Measurements from ENCODE around the gene PRDX6.
"Not testable (repeated sequence)": the region's sequence is repeated elsewhere in the genome, so short reads cannot be mapped to it uniquely, and the experiment has no call there.

The PRDX6 gene

GRCh38 chr1:173504268-173504667, 27.1 kb downstream of the PRDX6 start:
- Histone ChIP-seq H3K9ac (ENCODE audit: low read depth, low read length) (no peak overlapping the region), H3K9me3 (ENCODE audit: control insufficient read depth, insufficient read depth, low read length) (no peaks in the 10 kb centered on the region), H3K36me3 (ENCODE audit: control insufficient read depth, insufficient read depth, low read length) (no peaks in the 10 kb centered on the region), H3K4me3 (ENCODE audit: low read depth, low read length) (no peak overlapping the region), H3K4me1 (ENCODE audit: control insufficient read depth, insufficient read depth, low read length) (peaks cover 10% of the 10 kb centered on the region), H3K27me3 (ENCODE audit: control insufficient read depth, insufficient read depth, low read length) (no peaks in the 10 kb centered on the region)

GRCh38 chr1:173505391-173505790, 28.3 kb downstream of the PRDX6 start:
- Histone ChIP-seq H3K36me3 (ENCODE audit: control insufficient read depth, insufficient read depth, low read length) (no peaks in the 10 kb centered on the region), H3K9me3 (ENCODE audit: control insufficient read depth, insufficient read depth, low read length) (no peaks in the 10 kb centered on the region), H3K4me1 (ENCODE audit: control insufficient read depth, insufficient read depth, low read length) (peaks cover 10% of the 10 kb centered on the region), H3K9ac (ENCODE audit: low read depth, low read length) (no peak overlapping the region), H3K27me3 (ENCODE audit: control insufficient read depth, insufficient read depth, low read length) (no peaks in the 10 kb centered on the region), H3K4me3 (ENCODE audit: low read depth, low read length) (no peak overlapping the region)

- Histone ChIP-seq H3K9ac (ENCODE audit: low read depth, low read length) (no peak overlapping the region), H3K4me1 (ENCODE audit: control insufficient read depth, insufficient read depth, low read length) (peaks cover 10% of the 10 kb centered on the region), H3K36me3 (ENCODE audit: control insufficient read depth, insufficient read depth, low read length) (no peaks in the 10 kb centered on the region), H3K4me3 (ENCODE audit: low read depth, low read length) (no peak overlapping the region), H3K27me3 (ENCODE audit: control insufficient read depth, insufficient read depth, low read length) (no peaks in the 10 kb centered on the region), H3K9me3 (ENCODE audit: control insufficient read depth, insufficient read depth, low read length) (no peaks in the 10 kb centered on the region)
Observed at GRCh38 chr1:173506437-173506836, 29.3 kb downstream of the PRDX6 start.

GRCh38 chr1:173507205-173507846, 30.2 kb downstream of the PRDX6 start:
- Histone ChIP-seq H3K4me1 (ENCODE audit: control insufficient read depth, insufficient read depth, low read length) (peaks cover 10% of the 10 kb centered on the region), H3K27me3 (ENCODE audit: control insufficient read depth, insufficient read depth, low read length) (no peaks in the 10 kb centered on the region), H3K9me3 (ENCODE audit: control insufficient read depth, insufficient read depth, low read length) (no peaks in the 10 kb centered on the region), H3K9ac (ENCODE audit: low read depth, low read length) (no peak overlapping the region), H3K36me3 (ENCODE audit: control insufficient read depth, insufficient read depth, low read length) (no peaks in the 10 kb centered on the region), H3K4me3 (ENCODE audit: low read depth, low read length) (no peak overlapping the region)

- H3K9me3 ChIP-seq (ENCODE audit: control insufficient read depth, insufficient read depth, low read length): no peaks in the 10 kb centered on the region
- H3K27me3 ChIP-seq (ENCODE audit: control insufficient read depth, insufficient read depth, low read length): no peaks in the 10 kb centered on the region
- H3K4me1 ChIP-seq (ENCODE audit: control insufficient read depth, insufficient read depth, low read length): peaks cover 10% of the 10 kb centered on the region
- no peak overlapping the region for H3K9ac ChIP-seq (ENCODE audit: low read depth, low read length)
- no peak overlapping the region for H3K4me3 ChIP-seq (ENCODE audit: low read depth, low read length)
- no peaks in the 10 kb centered on the region for H3K36me3 ChIP-seq (ENCODE audit: control insufficient read depth, insufficient read depth, low read length)
Observed at GRCh38 chr1:173507847-173508209, 30.7 kb downstream of the PRDX6 start.

GRCh38 chr1:173508541-173508940, 31.4 kb downstream of the PRDX6 start:
- H3K27me3 ChIP-seq (ENCODE audit: control insufficient read depth, insufficient read depth, low read length): no peaks in the 10 kb centered on the region
- H3K4me1 ChIP-seq (ENCODE audit: control insufficient read depth, insufficient read depth, low read length): peaks cover 10% of the 10 kb centered on the region
- H3K9ac ChIP-seq (ENCODE audit: low read depth, low read length): no peak overlapping the region
- H3K36me3 ChIP-seq (ENCODE audit: control insufficient read depth, insufficient read depth, low read length): no peaks in the 10 kb centered on the region
- no peak overlapping the region for H3K4me3 ChIP-seq (ENCODE audit: low read depth, low read length)
- H3K9me3 ChIP-seq (ENCODE audit: control insufficient read depth, insufficient read depth, low read length): no peaks in the 10 kb centered on the region

- no peaks in the 10 kb centered on the region for H3K9me3 ChIP-seq (ENCODE audit: control insufficient read depth, insufficient read depth, low read length)
- H3K9ac ChIP-seq (ENCODE audit: low read depth, low read length): no peak overlapping the region
- peaks cover 10% of the 10 kb centered on the region for H3K4me1 ChIP-seq (ENCODE audit: control insufficient read depth, insufficient read depth, low read length)
- H3K4me3 ChIP-seq (ENCODE audit: low read depth, low read length): no peak overlapping the region
- H3K27me3 ChIP-seq (ENCODE audit: control insufficient read depth, insufficient read depth, low read length): no peaks in the 10 kb centered on the region
- H3K36me3 ChIP-seq (ENCODE audit: control insufficient read depth, insufficient read depth, low read length): no peaks in the 10 kb centered on the region
Observed at GRCh38 chr1:173509797-173510196, 32.7 kb downstream of the PRDX6 start.

- not testable (repeated sequence) for H3K9me3 ChIP-seq (ENCODE audit: control insufficient read depth, insufficient read depth, low read length); H3K9ac ChIP-seq (ENCODE audit: low read depth, low read length); H3K4me1 ChIP-seq (ENCODE audit: control insufficient read depth, insufficient read depth, low read length); H3K4me3 ChIP-seq (ENCODE audit: low read depth, low read length); H3K36me3 ChIP-seq (ENCODE audit: control insufficient read depth, insufficient read depth, low read length); H3K27me3 ChIP-seq (ENCODE audit: control insufficient read depth, insufficient read depth, low read length)
Observed at GRCh38 chr1:173514503-173514902, 37.4 kb downstream of the PRDX6 start.

- Histone ChIP-seq H3K9ac (ENCODE audit: low read depth, low read length) (no peak overlapping the region), H3K4me3 (ENCODE audit: low read depth, low read length) (no peak overlapping the region), H3K4me1 (ENCODE audit: control insufficient read depth, insufficient read depth, low read length) (peaks cover 3% of the 10 kb centered on the region), H3K36me3 (ENCODE audit: control insufficient read depth, insufficient read depth, low read length) (no peaks in the 10 kb centered on the region), H3K27me3 (ENCODE audit: control insufficient read depth, insufficient read depth, low read length) (no peaks in the 10 kb centered on the region), H3K9me3 (ENCODE audit: control insufficient read depth, insufficient read depth, low read length) (no peaks in the 10 kb centered on the region)
Observed at GRCh38 chr1:173520799-173521198, 43.7 kb downstream of the PRDX6 start.

- Histone ChIP-seq H3K9me3 (ENCODE audit: control insufficient read depth, insufficient read depth, low read length) (no peaks in the 10 kb centered on the region), H3K4me3 (ENCODE audit: low read depth, low read length) (no peak overlapping the region), H3K9ac (ENCODE audit: low read depth, low read length) (no peak overlapping the region), H3K36me3 (ENCODE audit: control insufficient read depth, insufficient read depth, low read length) (no peaks in the 10 kb centered on the region), H3K27me3 (ENCODE audit: control insufficient read depth, insufficient read depth, low read length) (no peaks in the 10 kb centered on the region), H3K4me1 (ENCODE audit: control insufficient read depth, insufficient read depth, low read length) (peaks cover 8% of the 10 kb centered on the region)
Observed at GRCh38 chr1:173523329-173523728, 46.2 kb downstream of the PRDX6 start.

GRCh38 chr1:173525926-173526325, 48.8 kb downstream of the PRDX6 start:
- H3K9me3 ChIP-seq (ENCODE audit: control insufficient read depth, insufficient read depth, low read length): no peaks in the 10 kb centered on the region
- H3K4me1 ChIP-seq (ENCODE audit: control insufficient read depth, insufficient read depth, low read length): peaks cover 7% of the 10 kb centered on the region
- H3K27me3 ChIP-seq (ENCODE audit: control insufficient read depth, insufficient read depth, low read length): no peaks in the 10 kb centered on the region
- H3K4me3 ChIP-seq (ENCODE audit: low read depth, low read length): no peak overlapping the region
- H3K36me3 ChIP-seq (ENCODE audit: control insufficient read depth, insufficient read depth, low read length): no peaks in the 10 kb centered on the region
- H3K9ac ChIP-seq (ENCODE audit: low read depth, low read length): no peak overlapping the region

- peaks cover 13% of the 10 kb centered on the region for H3K4me1 ChIP-seq (ENCODE audit: control insufficient read depth, insufficient read depth, low read length)
- H3K4me3 ChIP-seq (ENCODE audit: low read depth, low read length): no peak overlapping the region
- no peak overlapping the region for H3K9ac ChIP-seq (ENCODE audit: low read depth, low read length)
- no peaks in the 10 kb centered on the region for H3K27me3 ChIP-seq (ENCODE audit: control insufficient read depth, insufficient read depth, low read length)
- no peaks in the 10 kb centered on the region for H3K36me3 ChIP-seq (ENCODE audit: control insufficient read depth, insufficient read depth, low read length)
- H3K9me3 ChIP-seq (ENCODE audit: control insufficient read depth, insufficient read depth, low read length): no peaks in the 10 kb centered on the region
Observed at GRCh38 chr1:173527151-173527826, 50.2 kb downstream of the PRDX6 start.
